ENCODE results near the gene PRPH.
"Not testable (repeated sequence)": the region's sequence is repeated elsewhere in the genome, so short reads cannot be mapped to it uniquely, and the experiment has no call there.

The PRPH gene

GRCh38 chr12:49276304-49277290 lies 18.4 kb upstream of the PRPH start:
- DNase-seq, result no peak

GRCh38 chr12:49277466-49277865 lies 17.5 kb upstream of the PRPH start:
- DNase-seq, result no peak

DNA sequence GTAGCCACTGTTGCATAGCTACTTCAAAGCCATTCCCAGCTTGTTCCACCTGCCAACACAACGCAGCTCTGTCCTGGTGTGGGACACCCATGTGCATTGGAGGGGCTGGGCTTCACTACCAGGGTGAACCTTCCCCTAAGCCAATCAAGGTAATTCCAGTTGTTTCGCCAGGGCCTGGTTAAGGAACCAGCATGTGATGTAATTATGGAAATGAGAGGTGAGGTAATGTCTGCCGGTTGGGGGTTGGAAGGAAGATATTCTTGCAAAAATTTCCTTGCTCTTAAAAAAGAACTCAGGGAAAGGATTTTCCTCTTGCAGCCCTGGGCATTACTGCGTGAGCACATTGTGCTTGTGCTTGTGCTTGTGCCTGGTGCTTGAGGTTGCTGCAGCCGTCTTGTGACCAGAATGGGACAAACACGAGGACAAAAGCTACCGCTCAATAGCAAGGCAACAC lies 15.2 kb upstream of the PRPH start:
- DNase-seq, result no peak

GRCh38 chr12:49280545-49280944 lies 14.4 kb upstream of the PRPH start:
- DNase-seq, result not testable (repeated sequence)

GRCh38 chr12:49282302-49282701 lies 12.6 kb upstream of the PRPH start:
- DNase-seq, result no peak

DNA sequence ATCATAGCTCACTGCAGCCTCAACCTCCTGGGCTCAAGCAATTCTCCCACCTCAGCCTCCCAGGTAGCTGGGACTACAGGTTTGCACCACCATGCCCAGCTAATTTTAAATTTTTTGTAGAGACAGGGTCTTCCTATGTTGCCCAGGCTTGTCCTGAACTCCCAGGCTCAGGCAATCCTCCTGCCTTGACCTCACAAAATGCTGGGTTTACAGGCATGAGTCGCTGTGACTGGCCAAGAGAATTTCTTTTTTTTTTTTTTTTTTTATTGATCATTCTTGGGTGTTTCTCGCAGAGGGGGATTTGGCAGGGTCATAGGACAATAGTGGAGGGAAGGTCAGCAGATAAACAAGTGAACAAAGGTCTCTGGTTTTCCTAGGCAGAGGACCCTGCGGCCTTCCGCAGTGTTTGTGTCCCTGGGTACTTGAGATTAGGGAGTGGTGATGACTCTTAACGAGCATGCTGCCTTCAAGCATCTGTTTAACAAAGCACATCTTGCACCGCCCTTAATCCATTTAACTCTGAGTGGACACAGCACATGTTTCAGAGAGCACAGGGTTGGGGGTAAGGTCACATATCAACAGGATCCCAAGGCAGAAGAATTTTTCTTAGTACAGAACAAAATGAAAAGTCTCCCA lies 12.1 kb upstream of the PRPH start:
- DNase-seq, result not testable (repeated sequence)

- no peak for DNase-seq
Observed at GRCh38 chr12:49283541-49284429, 11.2 kb upstream of the PRPH start.

DNA sequence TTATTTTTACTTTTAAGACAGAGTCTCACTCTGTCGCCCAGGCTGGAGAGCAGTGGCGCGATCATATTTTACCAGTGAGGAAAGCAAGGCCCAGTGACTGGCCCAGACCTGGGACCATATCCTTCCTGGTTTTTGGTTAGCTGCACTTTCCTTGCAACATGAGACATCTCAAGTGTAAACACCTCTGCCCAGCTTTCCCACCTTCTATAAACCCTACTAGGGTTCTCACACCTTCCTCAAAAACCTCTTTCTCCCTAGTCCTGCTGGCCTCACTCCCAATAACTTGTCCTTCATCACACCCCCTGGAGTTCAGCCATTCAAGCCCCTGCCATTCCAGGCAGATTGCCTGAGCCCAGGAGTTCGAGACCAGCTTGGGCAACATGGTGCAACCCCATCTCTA lies 10.3 kb upstream of the PRPH start:
- no peak for DNase-seq

- no peak for DNase-seq
Observed at GRCh38 chr12:49287876-49288275, 7.1 kb upstream of the PRPH start.

GRCh38 chr12:49288412-49288853 lies 6.5 kb upstream of the PRPH start:
- peak; percentile 48 for DNase-seq

DNA sequence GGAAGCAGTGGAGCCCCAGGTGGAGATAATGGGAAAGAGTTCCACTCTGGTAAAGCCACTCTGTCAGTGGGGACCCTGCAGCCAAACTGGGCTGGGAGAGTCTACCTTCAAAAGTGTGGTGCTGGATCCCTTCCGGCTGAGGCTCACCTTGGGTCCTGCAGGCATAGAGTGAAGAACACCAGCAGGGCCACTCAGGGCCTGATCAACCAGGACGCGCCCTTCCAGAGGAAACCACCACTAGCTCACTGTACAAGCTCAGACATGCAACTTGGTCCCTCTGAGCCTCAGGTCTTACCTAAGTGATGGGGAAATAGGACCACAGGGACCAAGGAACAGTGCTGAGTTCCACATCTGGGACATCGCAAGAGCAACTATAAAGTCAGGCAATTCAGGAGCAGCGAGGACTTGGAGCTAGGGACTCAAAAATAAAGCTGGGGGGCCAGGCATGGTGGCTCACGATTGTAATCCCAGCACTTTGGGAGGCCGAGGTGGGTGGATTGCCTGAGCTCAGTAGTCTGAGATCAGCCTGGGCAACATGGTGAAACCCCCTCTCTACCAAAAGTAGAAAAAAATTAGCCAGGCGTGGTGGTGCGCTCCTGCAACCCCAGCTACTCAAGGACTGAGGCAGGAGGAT lies 5.9 kb upstream of the PRPH start:
- DNase-seq, result no peak

- peak; percentile 66 for DNase-seq
Observed at GRCh38 chr12:49292729-49293055, 2.3 kb upstream of the PRPH start.

DNA sequence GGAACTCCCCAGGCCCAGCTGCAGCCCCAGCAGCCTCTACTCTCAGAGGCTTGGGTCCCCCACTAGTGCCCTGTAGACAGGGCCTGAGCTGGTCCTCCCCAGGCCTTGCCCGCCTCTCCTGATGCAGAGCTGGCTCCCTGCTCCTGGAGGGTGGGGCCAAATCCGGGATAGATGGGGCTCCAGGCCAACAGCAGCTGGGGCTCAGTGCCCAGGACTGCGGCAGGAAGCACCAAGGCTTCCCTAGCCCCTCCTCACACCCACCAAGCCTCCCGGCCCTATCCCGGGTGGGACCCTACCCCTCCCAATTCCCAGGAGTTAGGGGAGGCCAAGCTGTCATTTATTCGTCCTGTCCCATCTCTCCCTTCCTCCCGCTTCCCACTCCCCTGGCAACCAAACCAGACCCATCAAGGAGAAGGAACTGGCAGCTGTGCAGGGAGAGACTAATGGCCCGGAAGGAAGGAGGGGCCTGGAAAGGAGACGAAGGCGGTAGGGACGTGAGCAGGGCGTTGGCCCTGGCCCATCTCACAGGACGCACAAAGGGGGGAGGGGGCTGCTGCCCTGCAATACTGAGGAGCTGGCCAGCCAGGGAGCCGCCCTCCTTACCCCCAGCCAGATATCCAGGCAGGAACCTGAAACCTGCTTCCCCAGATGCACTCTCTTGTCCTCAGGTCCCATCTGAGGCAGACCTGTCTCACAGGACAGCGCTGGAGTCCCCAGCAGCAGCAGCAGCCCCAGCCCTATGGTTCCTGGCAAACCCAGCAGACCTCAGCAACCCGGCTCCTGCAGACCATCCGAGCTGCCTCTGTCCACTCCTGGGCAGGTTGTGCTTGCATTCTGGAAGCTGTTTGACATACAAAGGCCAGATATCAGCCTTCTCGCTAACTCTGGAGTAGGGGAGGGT lies 1.6 kb upstream of the PRPH start:
- peak; percentile 66 for DNase-seq

GRCh38 chr12:49294086-49294803 lies 702 bp upstream of the PRPH start:
- no peak for DNase-seq

DNA sequence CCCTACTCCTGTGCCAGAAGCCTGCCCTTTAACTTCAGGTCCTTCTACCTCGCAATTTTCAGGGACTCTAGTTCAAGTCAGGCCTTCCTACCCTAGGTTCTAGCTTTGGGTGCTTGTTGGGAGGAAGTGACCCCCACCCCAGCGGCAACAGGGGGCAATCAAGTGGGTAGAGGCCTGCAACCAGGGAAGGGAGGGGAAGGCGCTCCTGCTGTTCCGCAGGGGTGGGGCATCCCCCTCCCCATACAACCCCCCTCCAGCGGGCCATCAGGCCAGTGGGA lies 204 bp upstream of the PRPH start:
- DNase-seq, result no peak

DNA sequence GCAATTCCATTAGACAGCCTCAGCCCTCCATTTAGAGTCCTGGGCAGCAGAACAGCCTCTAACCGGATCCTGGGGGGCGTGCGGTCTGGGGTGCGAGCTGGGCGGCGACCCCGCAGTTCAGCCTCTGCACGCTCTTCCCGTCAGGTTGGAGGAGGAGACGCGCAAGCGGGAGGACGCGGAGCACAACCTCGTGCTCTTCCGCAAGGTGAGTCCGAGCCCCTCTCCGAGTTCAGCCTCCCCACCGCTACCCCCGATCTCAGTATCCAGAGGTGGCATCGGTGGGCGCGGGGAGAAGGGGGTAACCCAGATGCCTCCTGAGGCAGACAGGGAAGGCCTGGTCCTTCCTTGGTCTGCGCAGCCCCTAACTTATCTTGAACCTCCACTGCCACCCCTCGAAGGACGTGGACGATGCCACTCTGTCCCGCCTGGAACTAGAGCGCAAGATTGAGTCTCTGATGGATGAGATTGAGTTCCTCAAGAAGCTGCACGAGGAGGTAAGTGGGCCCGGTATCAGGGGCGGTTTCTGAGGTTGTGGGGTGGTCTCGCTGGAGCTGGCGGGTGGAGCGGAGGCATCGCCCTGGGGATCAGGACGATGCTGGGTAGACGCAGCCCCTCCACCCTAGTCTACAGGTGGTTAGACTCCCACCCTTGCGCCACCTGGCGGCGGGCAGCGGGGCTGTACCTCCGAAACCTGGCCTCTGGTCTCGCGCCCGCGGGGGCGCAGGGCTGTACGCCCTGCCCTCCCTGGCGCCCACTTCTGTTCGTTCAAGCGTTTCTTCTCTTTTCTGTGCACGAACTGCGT lies 1.3 kb downstream of the PRPH start:
- peak; percentile 52 for DNase-seq

DNA sequence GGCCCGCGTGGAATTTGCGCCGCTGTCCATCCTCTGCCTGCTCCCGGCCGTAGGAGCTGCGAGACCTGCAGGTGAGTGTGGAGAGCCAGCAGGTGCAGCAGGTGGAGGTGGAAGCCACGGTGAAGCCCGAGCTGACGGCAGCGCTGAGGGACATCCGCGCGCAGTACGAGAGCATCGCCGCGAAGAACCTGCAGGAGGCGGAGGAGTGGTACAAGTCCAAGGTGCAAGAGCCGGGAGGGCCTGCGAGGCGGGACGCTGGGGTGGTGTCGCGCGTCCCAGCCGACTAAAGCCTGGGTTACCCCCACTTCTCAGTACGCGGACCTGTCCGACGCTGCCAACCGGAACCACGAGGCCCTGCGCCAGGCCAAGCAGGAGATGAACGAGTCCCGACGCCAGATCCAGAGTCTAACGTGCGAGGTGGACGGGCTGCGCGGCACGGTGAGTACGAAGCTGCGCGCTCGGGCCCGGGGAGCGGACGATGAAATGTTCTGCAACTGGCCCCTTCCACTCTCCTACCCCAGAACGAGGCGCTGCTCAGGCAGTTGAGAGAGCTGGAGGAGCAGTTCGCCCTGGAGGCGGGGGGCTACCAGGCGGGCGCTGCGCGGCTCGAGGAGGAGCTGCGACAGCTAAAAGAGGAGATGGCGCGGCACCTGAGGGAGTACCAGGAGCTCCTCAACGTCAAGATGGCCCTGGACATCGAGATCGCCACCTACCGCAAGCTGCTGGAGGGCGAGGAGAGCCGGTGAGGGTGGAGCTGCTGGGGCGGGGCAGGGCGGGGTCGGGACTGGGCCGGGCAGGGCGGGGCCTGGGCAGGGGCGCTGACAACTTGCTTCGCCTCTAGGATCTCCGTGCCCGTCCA lies 2.1 kb downstream of the PRPH start:
- peak; percentile 72 for DNase-seq

DNA sequence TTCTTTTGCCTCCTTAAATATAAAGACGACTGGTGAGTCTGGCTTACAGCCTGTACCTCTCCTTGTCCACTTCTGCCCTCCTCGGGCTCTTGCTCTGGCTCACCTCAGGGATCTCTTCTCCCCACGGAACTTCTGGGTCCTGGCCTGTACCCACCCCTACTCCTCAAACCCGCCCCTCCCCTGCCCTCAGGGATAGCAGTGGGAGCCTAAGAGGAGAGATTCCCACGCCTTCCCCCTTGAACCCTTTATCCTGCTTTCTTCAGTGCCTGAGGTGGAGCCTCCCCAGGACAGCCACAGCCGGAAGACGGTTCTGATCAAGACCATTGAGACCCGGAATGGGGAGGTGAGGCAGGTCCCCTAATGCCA lies 2.7 kb downstream of the PRPH start:
- no peak for DNase-seq

- DNase-seq, result no peak
Observed at GRCh38 chr12:49298160-49298559, 3.2 kb downstream of the PRPH start.
